ENCODE results near the gene PKM.
A peak's percentile ranks its signal among the peaks of the same experiment; 100 is the strongest.

The PKM gene

GRCh38 chr15:72242775-72243370 is 11.9 kb upstream of the PKM start:
- Histone ChIP-seq H3K4me1 (ENCODE audit: insufficient read depth, insufficient read length) (peaks cover 2% of the 10 kb centered on the region), H3K4me3 (ENCODE audit: insufficient read length, low read depth) (no peak overlapping the region), H3K9me3 (ENCODE audit: insufficient read depth, low read length) (no peaks in the 10 kb centered on the region), H3K36me3 (ENCODE audit: insufficient read depth, insufficient read length, low read length) (peaks cover 73% of the 10 kb centered on the region), H3K9ac (ENCODE audit: insufficient read length, low read depth) (no peak overlapping the region), H3K27me3 (ENCODE audit: insufficient read depth, insufficient read length) (no peaks in the 10 kb centered on the region)
- peak; percentile 66 for DNase-seq (ENCODE audit: low read depth, low spot score)
- TF ChIP-seq YY1 (IDR thresholded peaks at IDR 0.05; ENCODE audit: insufficient read depth, insufficient read length) (no peak), SUZ12 (IDR thresholded peaks at IDR 0.05; ENCODE audit: extremely low read depth, insufficient read depth, insufficient read length) (no peak), ZNF274 (IDR thresholded peaks at IDR 0.05; ENCODE audit: low read depth, low read length) (no peak)

GRCh38 chr15:72239652-72240051 is 8.7 kb upstream of the PKM start:
- peaks cover 2% of the 10 kb centered on the region for H3K4me1 ChIP-seq (ENCODE audit: insufficient read depth, insufficient read length)
- TF ChIP-seq YY1 (IDR thresholded peaks at IDR 0.05; ENCODE audit: insufficient read depth, insufficient read length) = no peak
- TF ChIP-seq SUZ12 (IDR thresholded peaks at IDR 0.05; ENCODE audit: extremely low read depth, insufficient read depth, insufficient read length) = no peak
- TF ChIP-seq ZNF274 (IDR thresholded peaks at IDR 0.05; ENCODE audit: low read depth, low read length) = no peak
- H3K36me3 ChIP-seq (ENCODE audit: insufficient read depth, insufficient read length, low read length) = peaks cover 54% of the 10 kb centered on the region
- DNase-seq (ENCODE audit: low read depth, low spot score) = no peak
- no peaks in the 10 kb centered on the region for H3K9me3 ChIP-seq (ENCODE audit: insufficient read depth, low read length)
- no peak overlapping the region for H3K4me3 ChIP-seq (ENCODE audit: insufficient read length, low read depth)
- no peaks in the 10 kb centered on the region for H3K27me3 ChIP-seq (ENCODE audit: insufficient read depth, insufficient read length)
- H3K9ac ChIP-seq (ENCODE audit: insufficient read length, low read depth) = no peak overlapping the region

DNA sequence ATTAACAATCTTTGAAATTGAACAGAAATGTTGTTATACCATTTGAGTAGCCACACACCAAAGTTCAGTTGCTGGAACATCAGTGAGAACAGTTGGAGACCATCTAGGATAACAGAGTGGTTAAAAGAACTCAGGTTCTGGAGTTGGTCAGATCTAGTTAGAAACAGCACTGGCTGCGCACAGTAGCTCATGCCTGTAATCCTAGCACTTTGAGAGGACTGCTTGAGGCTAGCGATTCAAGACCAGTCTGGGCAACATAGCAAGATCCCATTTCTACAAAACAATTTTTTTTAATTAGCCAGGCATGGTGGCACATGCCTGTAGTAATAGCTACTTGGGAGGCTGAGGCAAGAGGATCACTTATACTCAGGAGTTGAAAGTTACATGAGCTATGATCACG is 7.6 kb upstream of the PKM start:
- no peak for DNase-seq (ENCODE audit: low read depth, low spot score)
- H3K27me3 ChIP-seq (ENCODE audit: insufficient read depth, insufficient read length) = no peaks in the 10 kb centered on the region
- no peak overlapping the region for H3K9ac ChIP-seq (ENCODE audit: insufficient read length, low read depth)
- TF ChIP-seq YY1 (IDR thresholded peaks at IDR 0.05; ENCODE audit: insufficient read depth, insufficient read length) = no peak
- TF ChIP-seq SUZ12 (IDR thresholded peaks at IDR 0.05; ENCODE audit: extremely low read depth, insufficient read depth, insufficient read length) = no peak
- TF ChIP-seq ZNF274 (IDR thresholded peaks at IDR 0.05; ENCODE audit: low read depth, low read length) = no peak
- no peak overlapping the region for H3K4me3 ChIP-seq (ENCODE audit: insufficient read length, low read depth)
- H3K36me3 ChIP-seq (ENCODE audit: insufficient read depth, insufficient read length, low read length) = peaks cover 43% of the 10 kb centered on the region
- no peaks in the 10 kb centered on the region for H3K4me1 ChIP-seq (ENCODE audit: insufficient read depth, insufficient read length)
- H3K9me3 ChIP-seq (ENCODE audit: insufficient read depth, low read length) = no peaks in the 10 kb centered on the region

DNA sequence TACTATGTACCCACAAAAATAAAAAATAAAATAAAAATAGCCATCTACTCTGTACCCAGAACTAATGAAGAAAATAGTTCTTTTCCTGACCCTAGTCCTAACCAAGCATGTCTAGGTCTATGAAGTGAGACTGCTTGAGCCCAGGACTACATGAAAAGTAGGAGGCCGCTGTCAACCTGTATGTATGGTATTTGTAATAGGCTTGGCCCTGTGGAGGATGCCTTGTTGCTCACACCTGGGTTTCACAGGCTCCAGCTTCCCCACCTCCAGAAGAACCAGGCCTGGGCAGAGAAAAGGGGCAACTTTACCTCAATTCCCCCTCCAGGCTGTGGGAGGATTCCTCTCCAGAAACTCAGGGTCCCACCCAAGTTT is 6.8 kb upstream of the PKM start:
- Histone ChIP-seq H3K4me3 (ENCODE audit: insufficient read length, low read depth) (no peak overlapping the region), H3K9ac (ENCODE audit: insufficient read length, low read depth) (no peak overlapping the region), H3K36me3 (ENCODE audit: insufficient read depth, insufficient read length, low read length) (peaks cover 39% of the 10 kb centered on the region), H3K27me3 (ENCODE audit: insufficient read depth, insufficient read length) (no peaks in the 10 kb centered on the region), H3K9me3 (ENCODE audit: insufficient read depth, low read length) (no peaks in the 10 kb centered on the region), H3K4me1 (ENCODE audit: insufficient read depth, insufficient read length) (no peaks in the 10 kb centered on the region)
- no peak for DNase-seq (ENCODE audit: low read depth, low spot score)
- TF ChIP-seq SUZ12 (IDR thresholded peaks at IDR 0.05; ENCODE audit: extremely low read depth, insufficient read depth, insufficient read length) (no peak), YY1 (IDR thresholded peaks at IDR 0.05; ENCODE audit: insufficient read depth, insufficient read length) (no peak), ZNF274 (IDR thresholded peaks at IDR 0.05; ENCODE audit: low read depth, low read length) (no peak)

- Histone ChIP-seq H3K9me3 (ENCODE audit: insufficient read depth, low read length) (no peaks in the 10 kb centered on the region), H3K4me1 (ENCODE audit: insufficient read depth, insufficient read length) (no peaks in the 10 kb centered on the region), H3K9ac (ENCODE audit: insufficient read length, low read depth) (peak overlapping the region; percentile 45), H3K27me3 (ENCODE audit: insufficient read depth, insufficient read length) (no peaks in the 10 kb centered on the region), H3K36me3 (ENCODE audit: insufficient read depth, insufficient read length, low read length) (peaks cover 34% of the 10 kb centered on the region), H3K4me3 (ENCODE audit: insufficient read length, low read depth) (peak overlapping the region; percentile 16)
- DNase-seq (ENCODE audit: low read depth, low spot score) = peak; percentile 61
- no peak for TF ChIP-seq SUZ12 (IDR thresholded peaks at IDR 0.05; ENCODE audit: extremely low read depth, insufficient read depth, insufficient read length)
- TF ChIP-seq YY1 (IDR thresholded peaks at IDR 0.05; ENCODE audit: insufficient read depth, insufficient read length) = no peak
- no peak for TF ChIP-seq ZNF274 (IDR thresholded peaks at IDR 0.05; ENCODE audit: low read depth, low read length)
These were observed 6.3 kb upstream of the PKM start for GRCh38 chr15:72237029-72237852.

DNA sequence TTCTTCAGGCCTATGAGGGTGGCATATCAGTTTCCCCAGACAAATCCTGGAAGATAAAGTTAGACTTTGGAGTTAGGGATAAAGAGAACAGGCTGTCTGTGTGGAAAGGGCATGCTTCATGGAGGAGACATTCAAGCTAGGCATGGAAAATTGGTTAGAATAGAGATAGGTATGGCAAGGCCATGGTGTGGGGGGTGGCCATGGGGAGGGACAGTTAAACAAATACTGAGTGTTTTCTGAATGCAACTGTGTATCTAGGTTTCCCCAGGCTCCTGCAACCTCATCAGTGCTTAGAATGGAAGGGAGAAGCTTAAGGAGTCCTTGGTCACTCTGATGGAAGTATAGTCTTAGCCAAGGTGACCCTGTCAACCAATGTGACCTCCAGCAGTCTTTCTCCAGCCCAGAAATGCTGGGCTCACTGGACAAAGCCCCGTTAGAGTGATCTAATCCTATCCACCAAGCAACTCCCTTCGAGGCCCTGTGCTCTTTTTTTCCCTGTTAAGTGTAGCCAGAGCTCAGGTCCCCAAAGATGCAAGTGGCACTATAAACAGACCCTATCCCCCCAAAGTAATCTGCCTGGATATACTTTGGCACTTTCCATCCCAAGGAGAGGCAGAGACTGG is 5.5 kb upstream of the PKM start:
- H3K36me3 ChIP-seq (ENCODE audit: insufficient read depth, insufficient read length, low read length) = peaks cover 26% of the 10 kb centered on the region
- DNase-seq (ENCODE audit: low read depth, low spot score) = no peak
- H3K9ac ChIP-seq (ENCODE audit: insufficient read length, low read depth) = no peak overlapping the region
- no peaks in the 10 kb centered on the region for H3K9me3 ChIP-seq (ENCODE audit: insufficient read depth, low read length)
- no peaks in the 10 kb centered on the region for H3K27me3 ChIP-seq (ENCODE audit: insufficient read depth, insufficient read length)
- no peak overlapping the region for H3K4me3 ChIP-seq (ENCODE audit: insufficient read length, low read depth)
- no peaks in the 10 kb centered on the region for H3K4me1 ChIP-seq (ENCODE audit: insufficient read depth, insufficient read length)
- TF ChIP-seq YY1 (IDR thresholded peaks at IDR 0.05; ENCODE audit: insufficient read depth, insufficient read length) = no peak
- TF ChIP-seq ZNF274 (IDR thresholded peaks at IDR 0.05; ENCODE audit: low read depth, low read length) = no peak

GRCh38 chr15:72235298-72235697 is 4.3 kb upstream of the PKM start:
- DNase-seq (ENCODE audit: low read depth, low spot score) = no peak
- TF ChIP-seq YY1 (IDR thresholded peaks at IDR 0.05; ENCODE audit: insufficient read depth, insufficient read length) (no peak), ZNF274 (IDR thresholded peaks at IDR 0.05; ENCODE audit: low read depth, low read length) (no peak), SUZ12 (IDR thresholded peaks at IDR 0.05; ENCODE audit: extremely low read depth, insufficient read depth, insufficient read length) (no peak)
- Histone ChIP-seq H3K9ac (ENCODE audit: insufficient read length, low read depth) (no peak overlapping the region), H3K4me3 (ENCODE audit: insufficient read length, low read depth) (no peak overlapping the region), H3K27me3 (ENCODE audit: insufficient read depth, insufficient read length) (no peaks in the 10 kb centered on the region), H3K9me3 (ENCODE audit: insufficient read depth, low read length) (no peaks in the 10 kb centered on the region), H3K36me3 (ENCODE audit: insufficient read depth, insufficient read length, low read length) (peaks cover 15% of the 10 kb centered on the region), H3K4me1 (ENCODE audit: insufficient read depth, insufficient read length) (no peaks in the 10 kb centered on the region)

Measured in NT2/D1 (cell line).